ENCODE measurements around the gene SAMD11. TPM values are rescaled to one million over a fixed set of nuclear protein-coding genes. Genes with fewer than 3 reads are reported as not detected.

Gene SAMD11
- total and polyA plus RNA-seq, 9 donors: 0.85 to 10.6 (median 2.3) TPM

- no peak for TF ChIP-seq EP300 (IDR thresholded peaks at IDR 0.05)
- no peak for TF ChIP-seq CTCF (IDR thresholded peaks at IDR 0.05)
- TF ChIP-seq POLR2A (IDR thresholded peaks at IDR 0.05): no peak
- Histone ChIP-seq H3K27me3 (no peaks in the 10 kb centered on the region), H3K9me3 (peaks cover 0 to 4% of the 10 kb centered on the region in 2 donors), H3K4me3 (no peak overlapping the region), H3K36me3 (no peaks in the 10 kb centered on the region), H3K27ac (no peak overlapping the region), H3K4me1 (ENCODE audit: insufficient read depth) (no peaks in the 10 kb centered on the region)
- 93 to 94% (median 94%) methylated on average over 10 of the region's 10 CpGs for WGBS, 3 donors
- intact Hi-C loops (cut with DNase I): no loop called here
- no peak for DNase-seq
Observed at GRCh38 chr1:991895-992294, 68.2 kb downstream of the SAMD11 start.

- 87 to 93% (median 91%) methylated on average over 7 of the region's 7 CpGs for WGBS, 3 donors
- Histone ChIP-seq H3K27ac (no peak overlapping the region), H3K4me3 (no peak overlapping the region), H3K4me1 (ENCODE audit: insufficient read depth) (no peaks in the 10 kb centered on the region), H3K9me3 (peaks cover 0 to 4% of the 10 kb centered on the region in 2 donors), H3K27me3 (no peaks in the 10 kb centered on the region), H3K36me3 (no peaks in the 10 kb centered on the region)
- DNase-seq: no peak
- intact Hi-C loops (cut with DNase I): no loop called here
- TF ChIP-seq EP300 (IDR thresholded peaks at IDR 0.05): no peak
Observed at GRCh38 chr1:992362-992761, 68.6 kb downstream of the SAMD11 start.

GRCh38 chr1:993379-993995 lies 69.8 kb downstream of the SAMD11 start:
- H3K4me1 ChIP-seq (ENCODE audit: insufficient read depth): peaks cover 3% of the 10 kb centered on the region
- H3K36me3 ChIP-seq: no peaks in the 10 kb centered on the region
- H3K4me3 ChIP-seq: no peak overlapping the region
- intact Hi-C loops (cut with DNase I): no loop called here
- peaks cover 0 to 4% of the 10 kb centered on the region in 2 donors for H3K9me3 ChIP-seq
- DNase-seq: no peak
- WGBS, 3 donors: 80% methylated on average over 15 of the region's 15 CpGs
- H3K27ac ChIP-seq: no peak overlapping the region
- TF ChIP-seq POLR2A (IDR thresholded peaks at IDR 0.05) (no peak), CTCF (IDR thresholded peaks at IDR 0.05) (no peak), EP300 (IDR thresholded peaks at IDR 0.05) (no peak)
- peaks cover 9% of the 10 kb centered on the region for H3K27me3 ChIP-seq

Small RNA genes within 50 kb of the gene (small RNA-seq; reads per million reads assigned to genes)
- gene AL645608.4: not detected

Other genes starting within 250 kb of the SAMD11 start
- under 1 TPM in 3 of 7 donors, not detected in 4; 0.23 to 0.55 (median 0.43) TPM for gene OR4F16, start 237.3 kb upstream of the SAMD11 start, total RNA-seq
- gene OR4F16, start 237.3 kb upstream of the SAMD11 start, polyA plus RNA-seq: not detected
- 10 to 100 TPM; 17.8 to 55.2 (median 46.3) TPM for gene NOC2L, start 35.3 kb downstream of the SAMD11 start, total RNA-seq
- 10 to 100 TPM; 23.8 to 33.9 TPM for gene NOC2L, start 35.3 kb downstream of the SAMD11 start, polyA plus RNA-seq
- gene KLHL17, start 36.7 kb downstream of the SAMD11 start, total RNA-seq: 1 to 10 TPM; 1.5 to 6.7 (median 2.1) TPM
- 1 to 10 TPM in 1 of 2 donors, under 1 TPM in 1; 0.13 to 2.2 TPM for gene KLHL17, start 36.7 kb downstream of the SAMD11 start, polyA plus RNA-seq
- gene PLEKHN1, start 42.6 kb downstream of the SAMD11 start, total RNA-seq: under 1 TPM in 5 of 7 donors, not detected in 2; 0.12 to 0.34 (median 0.20) TPM
- under 1 TPM in 1 of 2 donors, not detected in 1; 0.10 TPM for gene PLEKHN1, start 42.6 kb downstream of the SAMD11 start, polyA plus RNA-seq
- under 1 TPM in 4 of 7 donors, not detected in 3; 0.07 to 0.32 (median 0.22) TPM for gene PERM1, start 58.2 kb downstream of the SAMD11 start, total RNA-seq
- gene PERM1, start 58.2 kb downstream of the SAMD11 start, polyA plus RNA-seq: under 1 TPM in 1 of 2 donors, not detected in 1; 0.34 TPM
- gene HES4, start 76.2 kb downstream of the SAMD11 start, total RNA-seq: 10 to 100 TPM in 3 of 7 donors, 1 to 10 TPM in 4; 4.5 to 76.2 (median 6.1) TPM
- gene HES4, start 76.2 kb downstream of the SAMD11 start, polyA plus RNA-seq: 1 to 10 TPM in 1 of 2 donors, not detected in 1; 8.4 TPM
- gene ISG15, start 89.6 kb downstream of the SAMD11 start, total RNA-seq: 10 to 100 TPM in 6 of 7 donors, 1 to 10 TPM in 1; 7.8 to 37.3 (median 11.4) TPM
- gene ISG15, start 89.6 kb downstream of the SAMD11 start, polyA plus RNA-seq: 10 to 100 TPM in 1 of 2 donors, not detected in 1; 83.5 TPM
- gene AGRN, start 96.2 kb downstream of the SAMD11 start, total RNA-seq: 100 to 1,000 TPM in 1 of 7 donors, 10 to 100 TPM in 6; 10.0 to 138 (median 14.4) TPM
- 10 to 100 TPM in 1 of 2 donors, 1 to 10 TPM in 1; 2.7 to 13.6 TPM for gene AGRN, start 96.2 kb downstream of the SAMD11 start, polyA plus RNA-seq
- gene RNF223, start 150.4 kb downstream of the SAMD11 start, total RNA-seq: under 1 TPM in 2 of 7 donors, not detected in 5; 0.36 to 0.92 TPM
- not detected for gene RNF223, start 150.4 kb downstream of the SAMD11 start, polyA plus RNA-seq
- 10 to 100 TPM in 4 of 7 donors, 1 to 10 TPM in 3; 5.3 to 22.1 (median 10.7) TPM for gene C1orf159, start 192.2 kb downstream of the SAMD11 start, total RNA-seq
- gene C1orf159, start 192.2 kb downstream of the SAMD11 start, polyA plus RNA-seq: 1 to 10 TPM in 1 of 2 donors, under 1 TPM in 1; 0.28 to 8.5 TPM
- gene TTLL10, start 250.0 kb downstream of the SAMD11 start, total RNA-seq: 1 to 10 TPM in 3 of 7 donors, under 1 TPM in 2, not detected in 2; 0.60 to 7.0 (median 1.1) TPM
- not detected for gene TTLL10, start 250.0 kb downstream of the SAMD11 start, polyA plus RNA-seq